ENCODE results near the gene VWF. TPM values are rescaled to one million over a fixed set of nuclear protein-coding genes. Genes with fewer than 3 reads are reported as not detected.
"Not testable (repeated sequence)": the region's sequence is repeated elsewhere in the genome, so short reads cannot be mapped to it uniquely, and the experiment has no call there.

The VWF gene
- total and polyA plus RNA-seq, 10 of the 15 experiments (the other 5 are each of a cell fraction or from before 2014, with no cell fraction given): 0.08 to 0.23 TPM; not detected in 8

DNA sequence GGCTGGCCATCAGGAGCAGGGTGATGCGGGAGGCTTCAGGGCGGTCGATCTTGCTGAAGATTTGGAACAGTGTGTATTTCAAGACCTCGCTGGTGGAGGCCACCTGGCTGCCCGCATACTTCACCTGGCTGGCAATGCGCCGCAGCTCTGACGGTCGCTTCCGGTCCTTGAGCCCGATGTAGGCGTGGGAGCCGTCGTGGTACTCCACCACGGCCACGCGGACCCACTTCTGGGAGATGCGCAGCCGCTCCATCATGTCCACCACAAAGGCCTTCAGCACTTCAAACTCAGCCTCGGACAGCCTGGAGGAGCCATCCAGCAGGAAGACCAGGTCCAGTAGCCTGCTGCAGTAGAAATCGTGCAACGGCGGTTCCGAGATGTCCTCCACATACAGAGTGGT lies 105.2 kb downstream of the VWF start:
- DNase-seq (ENCODE audit: low read depth, low spot score); in situ Hi-C loops (cut with MboI); H2AFZ ChIP-seq (ENCODE audit: control insufficient read depth, low read depth, low read length); H3K9me3 ChIP-seq (replicated peaks; ENCODE audit: control insufficient read depth, insufficient read depth, low read length); H3K4me3 ChIP-seq; BruUV-seq (replicated peaks); SMC1A ChIA-PET (ENCODE audit: uncharacterized antibody, unreplicated experiment); H4K20me1 ChIP-seq (ENCODE audit: control insufficient read depth, insufficient read depth); FAIRE-seq; POLR2A ChIA-PET; RAD21 ChIA-PET (ENCODE audit: unreplicated experiment); intact Hi-C loops (cut with micrococcal nuclease; ENCODE audit: unreplicated experiment); H3K36me3 ChIP-seq (ENCODE audit: control insufficient read depth in 2 of 2, insufficient read depth in 2 of 2, low read length in 1 of 2); H3K27ac ChIP-seq (ENCODE audit: control insufficient read depth, insufficient read depth); ATAC-seq; H3K9ac ChIP-seq (ENCODE audit: control insufficient read depth, insufficient read depth, low read length); H3K27me3 ChIP-seq (replicated peaks in 1 of 2; ENCODE audit: control insufficient read depth in 2 of 2, insufficient read depth in 2 of 2, low read length in 1 of 2); H3K4me1 ChIP-seq (ENCODE audit: control insufficient read depth, insufficient read depth, low read length); H3K4me2 ChIP-seq (ENCODE audit: control insufficient read depth, insufficient read depth); CTCF ChIA-PET; H3K79me2 ChIP-seq (ENCODE audit: control insufficient read depth, insufficient read depth, low read length): not testable (repeated sequence)
- WGBS (ENCODE audit: insufficient coverage, insufficient replicate concordance, low lambda C conversion rate, missing lambda C conversion rate): 58% methylated on average over 24 of the region's 24 CpGs

GRCh38 chr12:6018265-6018664 lies 106.2 kb downstream of the VWF start:
- H3K79me2 ChIP-seq (ENCODE audit: control insufficient read depth, insufficient read depth, low read length): no peaks in the 10 kb centered on the region
- POLR2A ChIA-PET: no interaction called here
- intact Hi-C loops (cut with micrococcal nuclease; ENCODE audit: unreplicated experiment) (no loop called here), in situ Hi-C loops (cut with MboI) (no loop called here)
- H3K27me3 ChIP-seq (replicated peaks in 1 of 2; ENCODE audit: control insufficient read depth in 2 of 2, insufficient read depth in 2 of 2, low read length in 1 of 2): no peaks in the 10 kb centered on the region; a peak in 1 of 4 replicates
- H3K27ac ChIP-seq (ENCODE audit: control insufficient read depth, insufficient read depth): no peak overlapping the region
- FAIRE-seq: no peak
- no peak for ATAC-seq
- no peak overlapping the region for H3K9ac ChIP-seq (ENCODE audit: control insufficient read depth, insufficient read depth, low read length)
- 19% methylated on average over 10 of the region's 10 CpGs for WGBS (ENCODE audit: insufficient coverage, insufficient replicate concordance, low lambda C conversion rate, missing lambda C conversion rate)
- CTCF ChIA-PET: no interaction called here
- RAD21 ChIA-PET (ENCODE audit: unreplicated experiment): no interaction called here
- no peak for DNase-seq (ENCODE audit: low read depth, low spot score)
- H3K4me1 ChIP-seq (ENCODE audit: control insufficient read depth, insufficient read depth, low read length): no peaks in the 10 kb centered on the region
- H2AFZ ChIP-seq (ENCODE audit: control insufficient read depth, low read depth, low read length): no peak overlapping the region
- no peak overlapping the region for H3K4me2 ChIP-seq (ENCODE audit: control insufficient read depth, insufficient read depth)
- H3K4me3 ChIP-seq: no peak overlapping the region
- SMC1A ChIA-PET (ENCODE audit: uncharacterized antibody, unreplicated experiment): interaction anchor here (1.2 kb wide), 1 partner anchor 12 kb away, joined by 3 read pairs; no protein-coding TSS in a partner anchor
- H3K36me3 ChIP-seq (ENCODE audit: control insufficient read depth in 2 of 2, insufficient read depth in 2 of 2, low read length in 1 of 2): no peaks in the 10 kb centered on the region
- H4K20me1 ChIP-seq (ENCODE audit: control insufficient read depth, insufficient read depth): no peaks in the 10 kb centered on the region
- no TSS peak for BruUV-seq (replicated peaks)
- H3K9me3 ChIP-seq (replicated peaks; ENCODE audit: control insufficient read depth, insufficient read depth, low read length): no peaks in the 10 kb centered on the region
- no peak for TF ChIP-seq RFX5 (IDR thresholded peaks at IDR 0.05; ENCODE audit: low read depth, low read length)
- TF ChIP-seq CHD1 (IDR thresholded peaks at IDR 0.05; ENCODE audit: low read depth, low read length): no peak
- TF ChIP-seq TCF12 (IDR thresholded peaks at IDR 0.05; ENCODE audit: low read depth, low read length): no peak
- TF ChIP-seq ZNF687 (IDR thresholded peaks at IDR 0.05): no peak
- TF ChIP-seq, protein P1, sequence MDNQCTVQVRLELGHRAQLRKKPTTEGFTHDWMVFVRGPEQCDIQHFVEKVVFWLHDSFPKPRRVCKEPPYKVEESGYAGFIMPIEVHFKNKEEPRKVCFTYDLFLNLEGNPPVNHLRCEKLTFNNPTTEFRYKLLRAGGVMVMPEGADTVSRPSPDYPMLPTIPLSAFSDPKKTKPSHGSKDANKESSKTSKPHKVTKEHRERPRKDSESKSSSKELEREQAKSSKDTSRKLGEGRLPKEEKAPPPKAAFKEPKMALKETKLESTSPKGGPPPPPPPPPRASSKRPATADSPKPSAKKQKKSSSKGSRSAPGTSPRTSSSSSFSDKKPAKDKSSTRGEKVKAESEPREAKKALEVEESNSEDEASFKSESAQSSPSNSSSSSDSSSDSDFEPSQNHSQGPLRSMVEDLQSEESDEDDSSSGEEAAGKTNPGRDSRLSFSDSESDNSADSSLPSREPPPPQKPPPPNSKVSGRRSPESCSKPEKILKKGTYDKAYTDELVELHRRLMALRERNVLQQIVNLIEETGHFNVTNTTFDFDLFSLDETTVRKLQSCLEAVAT (IDR thresholded peaks at IDR 0.05): no peak
- no peak for TF ChIP-seq EED (IDR thresholded peaks at IDR 0.05; ENCODE audit: low read depth)
- no peak for TF ChIP-seq SMAD5 (IDR thresholded peaks at IDR 0.05; ENCODE audit: low read depth)
- TF ChIP-seq ZNF217 (IDR thresholded peaks at IDR 0.05): no peak
- TF ChIP-seq, protein P2, sequence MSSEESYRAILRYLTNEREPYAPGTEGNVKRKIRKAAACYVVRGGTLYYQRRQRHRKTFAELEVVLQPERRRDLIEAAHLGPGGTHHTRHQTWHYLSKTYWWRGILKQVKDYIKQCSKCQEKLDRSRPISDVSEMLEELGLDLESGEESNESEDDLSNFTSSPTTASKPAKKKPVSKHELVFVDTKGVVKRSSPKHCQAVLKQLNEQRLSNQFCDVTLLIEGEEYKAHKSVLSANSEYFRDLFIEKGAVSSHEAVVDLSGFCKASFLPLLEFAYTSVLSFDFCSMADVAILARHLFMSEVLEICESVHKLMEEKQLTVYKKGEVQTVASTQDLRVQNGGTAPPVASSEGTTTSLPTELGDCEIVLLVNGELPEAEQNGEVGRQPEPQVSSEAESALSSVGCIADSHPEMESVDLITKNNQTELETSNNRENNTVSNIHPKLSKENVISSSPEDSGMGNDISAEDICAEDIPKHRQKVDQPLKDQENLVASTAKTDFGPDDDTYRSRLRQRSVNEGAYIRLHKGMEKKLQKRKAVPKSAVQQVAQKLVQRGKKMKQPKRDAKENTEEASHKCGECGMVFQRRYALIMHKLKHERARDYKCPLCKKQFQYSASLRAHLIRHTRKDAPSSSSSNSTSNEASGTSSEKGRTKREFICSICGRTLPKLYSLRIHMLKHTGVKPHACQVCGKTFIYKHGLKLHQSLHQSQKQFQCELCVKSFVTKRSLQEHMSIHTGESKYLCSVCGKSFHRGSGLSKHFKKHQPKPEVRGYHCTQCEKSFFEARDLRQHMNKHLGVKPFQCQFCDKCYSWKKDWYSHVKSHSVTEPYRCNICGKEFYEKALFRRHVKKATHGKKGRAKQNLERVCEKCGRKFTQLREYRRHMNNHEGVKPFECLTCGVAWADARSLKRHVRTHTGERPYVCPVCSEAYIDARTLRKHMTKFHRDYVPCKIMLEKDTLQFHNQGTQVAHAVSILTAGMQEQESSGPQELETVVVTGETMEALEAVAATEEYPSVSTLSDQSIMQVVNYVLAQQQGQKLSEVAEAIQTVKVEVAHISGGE (CRISPR knock-in tag; IDR thresholded peaks at IDR 0.05): no peak
